Head of caudate nucleus (tissue), 42 donors: ENCODE data around the gene LRP11.
A peak's percentile ranks its signal among the peaks of the same experiment; 100 is the strongest.

ENCODE experiments used
- DNase-seq, 42 donors: peaks; one replicate each; pipeline versions ENCODE4 v3.0.0 to v3.0.0-alpha.2; 2020 to 2021; ENCODE audit warnings: mixed read lengths in 7 of 42
- intact Hi-C: fragments of 100-400 bp; cut with DNase I; formaldehyde crosslinking; loops from one replicate; pipeline ENCODE4 v1.15.0; 2022

LRP11 gene

DNA sequence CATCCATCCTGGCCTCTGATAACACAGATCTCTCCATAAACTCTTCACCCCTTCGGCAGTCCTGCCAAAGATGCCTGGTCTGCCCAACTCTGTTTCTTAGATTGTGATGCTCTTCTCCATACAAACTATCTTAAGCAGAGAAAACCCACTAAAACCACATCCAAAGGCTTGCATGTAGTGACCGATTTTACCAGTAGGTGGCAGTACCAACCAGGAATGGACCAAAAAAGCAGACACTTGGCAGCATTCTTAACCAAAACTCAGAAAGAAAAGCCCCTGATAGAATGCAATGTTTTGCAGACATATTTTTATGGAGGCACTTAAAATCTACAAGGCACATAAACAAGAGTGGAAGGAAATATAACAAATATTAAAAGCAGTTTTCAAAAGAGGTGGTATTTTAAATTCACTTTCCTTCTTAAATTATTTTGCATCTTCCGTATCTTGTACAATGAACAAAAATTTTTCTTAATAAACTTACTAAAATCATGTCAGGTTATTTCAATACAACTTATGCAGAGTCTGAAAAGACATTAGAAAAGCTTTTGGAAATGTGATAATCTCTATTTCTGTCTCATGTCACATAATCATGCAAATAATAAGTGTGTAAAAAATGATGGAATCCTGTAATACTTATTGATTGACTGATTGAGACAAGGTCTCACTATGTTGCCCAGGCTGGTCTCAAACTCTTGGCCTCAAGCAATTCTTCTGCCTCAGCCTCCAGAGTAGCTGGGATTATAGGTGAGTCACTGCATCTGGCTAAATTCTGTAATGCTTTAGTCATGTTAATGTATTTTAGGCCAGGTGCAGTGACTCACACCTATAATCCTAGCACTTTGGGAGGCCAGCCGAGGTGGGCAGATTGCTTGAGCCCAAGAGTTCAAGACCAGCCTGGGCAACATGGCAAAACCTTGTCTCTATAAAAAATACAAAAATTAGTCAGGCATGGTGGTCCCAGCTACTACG lies 29.4 kb downstream of the LRP11 start:
- DNase-seq, result peak in 37 of 42 donors; percentile 14 to 91 (median 72)
- intact Hi-C loops, result loop anchor here (5.0 to 10.0 kb wide), 4 partner anchors 33 to 180 kb away; partner anchors contain the start of gene RAET1G

DNA sequence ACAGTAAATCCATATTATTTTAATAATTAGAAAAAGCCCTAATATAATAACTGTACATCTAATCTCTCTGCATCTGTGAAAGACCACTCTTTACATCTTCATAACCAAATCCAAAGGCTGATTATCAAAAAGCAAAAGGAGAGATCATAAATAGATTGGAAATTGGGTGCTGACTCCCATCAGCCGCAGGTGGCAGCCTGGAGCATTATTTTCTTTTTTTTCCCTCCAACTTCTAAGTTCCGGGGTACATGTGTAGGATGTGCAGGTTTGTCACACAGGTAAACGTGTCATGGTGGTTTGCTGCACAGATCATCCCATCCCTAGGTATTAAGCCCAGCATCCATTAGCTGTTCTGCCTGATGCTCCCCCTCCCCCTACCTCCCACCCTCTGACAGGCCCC lies 30.5 kb downstream of the LRP11 start:
- intact Hi-C loops, result loop anchor here (5.0 to 10.0 kb wide), 4 partner anchors 34 to 181 kb away; partner anchors contain the start of gene RAET1G
- no peak for DNase-seq

DNA sequence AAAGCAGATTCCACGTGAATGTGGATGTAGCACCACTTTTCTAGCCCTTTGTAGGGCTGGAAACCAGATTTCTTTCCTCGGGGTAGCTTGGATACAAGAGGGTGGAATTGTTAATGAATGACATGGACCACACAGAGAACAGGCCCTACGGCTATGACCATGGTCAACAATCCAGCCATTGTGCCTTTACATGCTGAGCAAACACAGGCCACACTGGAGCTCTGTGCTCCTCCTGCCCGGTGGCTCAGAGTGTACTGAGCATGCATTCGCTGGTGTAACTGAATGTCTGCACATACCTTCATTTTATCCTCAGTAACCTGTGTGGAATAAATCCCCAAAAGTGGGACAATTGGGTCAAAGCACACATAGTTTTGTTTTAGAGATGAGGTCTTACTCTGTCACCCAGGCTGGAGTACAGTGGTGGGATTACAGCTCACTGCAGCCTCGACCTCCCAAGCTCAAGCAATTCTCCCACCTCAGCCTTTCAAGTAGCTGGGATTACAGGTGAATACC lies 32.8 kb downstream of the LRP11 start:
- intact Hi-C loops, result loop anchor here (5.0 to 10.0 kb wide), 4 partner anchors 36 to 183 kb away; partner anchors contain the start of gene RAET1G
- DNase-seq, result peak; percentile 10 to 85 (median 67)

DNA sequence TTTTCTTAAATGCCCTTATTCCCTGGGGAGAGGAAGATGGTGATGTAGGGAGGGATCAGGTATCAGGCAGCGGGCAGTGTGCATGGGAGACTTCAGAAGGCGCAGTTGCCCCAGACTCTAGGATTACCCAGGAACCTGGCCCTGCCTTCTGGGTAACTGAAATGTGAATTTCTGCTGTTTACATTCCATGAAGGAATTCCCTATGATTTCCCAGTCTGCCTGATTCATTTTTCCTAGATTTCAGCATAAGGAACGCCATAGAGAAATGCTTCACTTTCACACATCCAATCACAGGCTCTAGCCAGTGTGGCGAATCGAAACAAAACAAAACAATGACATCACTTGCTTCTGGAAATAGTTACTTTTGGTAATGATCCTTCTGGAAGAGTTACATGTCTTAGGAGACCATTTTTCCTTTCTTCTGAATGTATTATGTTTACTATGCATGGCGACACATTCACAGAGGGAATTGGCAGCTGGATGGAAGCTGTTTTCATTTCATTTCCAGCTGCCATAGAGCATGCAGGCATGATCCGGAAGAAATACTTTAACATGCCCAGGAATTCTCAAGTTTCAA lies 33.3 kb downstream of the LRP11 start:
- peak in 2 of 42 donors; percentile 35 to 39 for DNase-seq
- intact Hi-C loops, result loop anchor here (5.0 to 10.0 kb wide), 4 partner anchors 36 to 184 kb away; partner anchors contain the start of gene RAET1G

DNA sequence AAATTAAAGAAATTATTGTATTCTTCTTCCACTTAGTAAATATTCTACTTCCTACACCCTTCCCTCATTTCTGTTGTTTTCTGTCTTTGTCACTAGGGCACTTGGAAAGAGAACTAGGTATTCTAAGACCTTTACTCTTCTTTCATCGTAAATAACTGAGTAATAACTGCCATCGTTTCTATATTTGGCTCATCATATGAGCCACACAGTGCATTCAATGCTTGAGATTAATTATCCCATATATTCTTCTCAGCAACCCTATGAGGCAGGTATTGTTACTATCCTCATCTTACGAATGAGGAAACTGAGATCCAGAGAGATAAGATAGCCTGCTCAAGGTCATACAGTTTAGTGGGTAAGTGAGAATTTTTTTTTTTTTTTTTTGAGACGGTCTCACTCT lies 38.9 kb downstream of the LRP11 start:
- no peak for DNase-seq
- intact Hi-C loops, result no loop called here

DNA sequence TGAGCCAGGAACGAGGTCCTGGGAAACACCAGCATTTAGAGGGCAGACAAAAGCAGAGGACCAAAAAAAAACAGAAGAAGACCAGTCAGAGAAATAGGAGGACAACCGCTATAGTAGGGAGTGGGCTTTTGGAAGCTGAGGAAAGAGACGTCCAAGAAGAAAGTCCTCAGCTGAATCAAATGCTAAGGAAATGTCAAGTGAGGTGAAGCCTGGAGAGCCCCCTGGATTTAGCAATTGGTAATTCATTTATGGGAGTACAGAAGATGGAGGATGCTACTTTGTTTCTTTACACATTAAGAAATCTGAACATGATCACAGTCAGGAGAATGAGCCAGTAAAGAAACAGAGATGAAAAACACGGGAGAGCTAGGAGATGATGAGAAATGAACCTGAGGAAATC lies 41.1 kb downstream of the LRP11 start:
- intact Hi-C loops, result no loop called here

DNA sequence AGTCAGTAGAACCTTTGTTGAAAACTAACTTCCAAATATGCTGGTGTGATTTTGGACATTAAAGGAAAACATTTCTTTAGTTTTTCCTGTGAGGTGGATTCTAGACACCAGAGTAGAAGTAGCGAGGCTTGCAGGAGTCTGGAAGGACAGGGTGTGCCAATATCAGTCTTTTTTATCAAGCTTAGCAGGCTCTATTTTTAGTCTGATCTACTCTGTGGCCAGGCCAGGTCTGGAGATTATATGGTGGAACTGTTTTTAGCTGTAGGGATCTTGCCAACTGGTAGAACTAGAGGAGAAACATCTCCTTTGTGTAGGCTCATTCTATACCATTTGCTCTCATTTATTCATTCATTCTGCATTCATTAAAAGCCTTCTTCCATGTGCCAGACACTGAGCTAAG lies 42.7 kb downstream of the LRP11 start:
- intact Hi-C loops, result no loop called here
- no peak for DNase-seq

More for the DNA sequence above, 41.1 kb downstream of the LRP11 start:
- DNase-seq, result no peak

DNA sequence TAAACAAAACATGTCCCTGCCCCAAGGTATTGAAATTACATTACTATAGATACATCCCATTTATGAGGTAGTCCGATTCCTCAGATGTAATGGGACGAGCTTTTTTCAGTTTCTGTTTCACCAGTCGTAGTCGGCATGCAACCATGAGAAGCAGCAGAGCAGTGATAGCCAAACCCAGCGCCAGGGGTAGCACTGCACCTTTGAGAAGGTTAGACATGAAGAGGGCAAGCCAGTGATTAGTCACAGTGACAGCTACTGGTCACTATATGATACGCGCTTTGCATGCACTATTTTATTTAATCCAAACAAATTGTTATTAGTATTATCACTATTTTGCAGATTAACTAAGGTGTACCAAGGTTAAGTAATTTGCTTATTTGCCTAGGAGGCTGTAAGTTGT lies 43.7 kb downstream of the LRP11 start:
- intact Hi-C loops, result no loop called here
- no peak for DNase-seq

DNA sequence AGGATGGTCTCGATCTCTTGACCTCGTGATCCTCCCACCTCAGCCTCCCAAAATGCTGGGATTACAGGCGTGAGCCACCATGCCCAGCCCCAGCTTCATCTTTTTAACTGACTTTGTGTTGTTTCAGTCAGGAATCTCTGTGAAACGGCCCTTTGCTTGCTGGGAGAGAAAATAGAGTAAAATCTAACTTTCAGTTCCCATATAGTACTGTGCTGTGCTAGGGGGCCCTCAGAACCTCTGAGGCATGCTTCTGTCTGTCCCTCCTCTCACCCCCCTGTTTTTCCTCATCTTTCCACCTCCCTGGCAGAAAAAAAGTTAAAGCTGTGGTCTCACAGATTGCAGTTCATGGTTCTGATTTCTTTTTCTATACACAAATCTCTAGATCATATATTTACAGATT lies 48.4 kb downstream of the LRP11 start:
- intact Hi-C loops, result no loop called here
- no peak for DNase-seq

DNA sequence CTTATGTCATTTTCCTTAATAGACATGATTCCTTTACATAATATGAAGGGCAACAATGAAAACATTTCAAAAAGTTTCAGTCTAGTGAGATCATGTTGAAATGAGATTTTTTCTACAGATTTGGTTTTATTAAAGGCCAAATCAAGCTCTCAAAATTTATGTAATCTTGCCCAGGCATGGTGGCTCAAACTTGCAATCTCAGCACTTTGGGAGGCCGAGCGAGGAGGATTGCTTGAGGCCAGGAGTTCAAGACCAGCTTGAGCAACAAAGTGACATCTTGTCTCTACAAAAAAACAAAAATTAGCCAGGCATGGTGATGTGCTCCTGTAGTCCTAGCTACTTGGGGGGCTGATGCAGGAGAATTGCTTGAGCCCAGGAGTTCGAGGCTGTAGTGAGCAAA lies 50.8 kb downstream of the LRP11 start:
- intact Hi-C loops, result no loop called here

DNA sequence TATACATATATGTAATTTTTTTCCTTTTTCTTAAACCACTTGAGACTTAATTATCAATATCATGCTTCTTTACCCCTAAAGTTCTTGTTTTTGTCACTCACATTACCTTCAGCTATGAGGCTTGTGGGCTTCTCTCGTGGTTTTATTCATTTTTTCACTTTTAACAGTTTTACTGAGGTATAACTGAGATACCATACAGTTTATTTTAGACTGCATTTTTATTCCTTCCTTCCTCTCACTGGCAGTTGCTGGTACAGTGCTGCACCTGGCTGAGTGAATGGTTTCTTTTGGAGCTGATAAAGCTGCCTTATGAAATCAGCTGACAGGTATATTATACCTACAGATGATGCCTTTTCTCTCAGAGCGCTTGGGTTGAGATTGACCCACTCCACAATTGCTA lies 54.4 kb downstream of the LRP11 start:
- intact Hi-C loops, result no loop called here
- DNase-seq, result no peak

More for the DNA sequence above, 50.8 kb downstream of the LRP11 start:
- DNase-seq, result no peak

DNA sequence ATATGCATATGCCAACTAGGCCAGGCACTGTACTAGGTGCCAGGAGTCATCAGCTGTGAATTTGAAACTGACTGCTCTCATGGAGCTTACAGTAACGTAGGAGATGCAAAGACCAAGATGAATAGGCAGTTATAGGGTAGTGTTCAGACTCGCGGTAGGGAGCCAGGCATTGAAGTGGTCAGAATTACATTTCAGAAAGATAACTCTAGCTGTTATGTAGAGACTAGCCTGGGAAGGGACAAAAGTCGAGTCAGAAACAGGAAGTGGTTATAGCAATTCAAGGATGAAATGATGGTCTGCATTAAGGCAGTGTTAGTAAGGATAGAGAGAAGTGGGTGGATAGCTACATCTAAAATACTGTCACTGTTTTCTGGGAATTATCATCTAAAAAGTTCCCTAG lies 58.0 kb downstream of the LRP11 start:
- no peak for DNase-seq
- intact Hi-C loops, result no loop called here

DNA sequence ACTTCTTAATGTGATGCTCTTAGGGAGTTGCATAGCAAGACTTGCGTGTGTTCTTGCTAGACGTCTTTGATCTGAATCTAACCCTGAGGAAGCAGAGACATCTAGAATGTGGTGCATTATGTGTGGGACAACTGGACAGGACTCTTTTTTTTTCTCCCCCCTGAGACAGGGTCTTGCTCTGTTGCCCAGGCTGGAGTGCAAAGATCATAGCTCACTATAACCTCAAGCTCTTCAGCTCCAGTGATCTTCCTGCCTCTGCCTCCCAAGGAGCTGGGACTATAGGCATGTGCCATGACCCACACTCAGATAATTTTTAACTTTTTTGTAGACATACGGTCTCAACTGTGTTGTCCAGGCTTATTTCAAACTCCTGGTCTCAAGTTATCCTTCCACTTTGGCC lies 80.6 kb downstream of the LRP11 start:
- no peak for DNase-seq
- intact Hi-C loops, result no loop called here

DNA sequence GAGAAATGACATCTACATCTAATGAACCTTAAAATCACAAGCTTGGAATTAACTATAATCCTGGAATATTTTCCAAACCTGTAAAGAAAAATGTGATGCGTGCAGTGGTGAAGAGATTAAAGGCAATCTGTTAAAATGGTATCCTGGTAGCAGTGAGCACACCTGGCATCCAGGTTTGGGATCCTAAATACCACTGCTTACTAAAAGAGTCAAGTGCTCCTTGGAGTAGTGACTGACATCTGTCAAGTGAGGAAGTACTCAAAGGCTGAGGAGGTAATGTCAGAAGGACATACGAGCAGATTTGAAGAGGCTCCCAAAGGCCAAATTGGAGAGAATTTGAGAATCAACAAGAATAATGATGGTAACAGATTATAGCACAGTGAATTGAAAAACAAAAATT lies 81.8 kb downstream of the LRP11 start:
- intact Hi-C loops, result no loop called here

DNA sequence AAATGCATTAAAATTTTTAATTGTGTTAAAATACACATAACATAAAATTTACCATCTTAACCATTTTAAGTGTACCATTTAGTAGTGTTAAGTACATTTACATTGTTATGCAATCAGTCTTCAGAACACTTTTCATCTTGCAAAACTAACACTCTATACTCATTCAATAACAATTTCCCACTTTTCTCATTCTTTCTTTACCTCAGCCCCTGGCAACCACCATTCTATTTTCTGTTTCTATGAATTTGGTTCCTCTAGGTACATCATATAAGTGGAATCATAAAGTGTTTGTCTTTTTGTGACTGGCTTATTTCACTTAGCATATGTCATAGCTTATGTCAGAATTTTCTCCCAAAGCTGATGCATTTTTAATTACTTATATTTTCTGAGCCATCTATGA lies 82.4 kb downstream of the LRP11 start:
- no peak for DNase-seq
- intact Hi-C loops, result no loop called here

More for the DNA sequence above, 81.8 kb downstream of the LRP11 start:
- no peak for DNase-seq

DNA sequence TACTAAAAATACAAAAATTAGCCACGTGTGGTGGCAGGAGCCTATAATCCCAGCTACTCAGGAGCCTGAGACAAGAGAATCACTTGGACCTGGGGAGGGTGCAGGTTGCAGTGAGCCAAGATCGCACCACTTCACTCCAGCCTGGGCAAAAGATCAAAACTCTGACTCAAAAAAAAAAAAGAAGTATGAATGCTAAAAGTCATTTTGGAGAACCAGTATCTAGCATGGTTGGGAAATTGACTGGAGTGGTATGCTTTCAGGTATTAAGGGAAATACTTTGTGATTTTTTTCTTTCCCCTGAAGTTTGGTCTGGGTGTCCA lies 84.6 kb downstream of the LRP11 start:
- intact Hi-C loops, result no loop called here
- no peak for DNase-seq

DNA sequence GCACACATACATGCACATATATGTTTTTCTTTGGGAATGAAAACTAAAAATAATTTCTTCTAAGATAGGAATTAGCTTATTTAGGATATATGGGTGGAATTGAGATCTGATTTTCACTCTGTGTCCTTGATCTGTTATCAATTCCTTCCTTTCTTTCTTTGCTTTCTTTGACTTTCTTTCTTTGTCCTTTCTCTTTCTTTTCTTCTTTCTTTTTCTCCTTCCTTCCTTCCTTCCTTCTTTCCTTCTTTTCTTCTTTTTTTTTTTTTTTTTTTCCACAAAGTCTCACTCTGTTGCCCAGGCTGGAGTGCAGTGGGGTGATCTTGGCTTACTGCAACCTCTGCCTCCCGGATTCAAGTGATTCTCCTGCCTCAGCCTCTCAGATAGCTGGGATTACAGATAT lies 86.5 kb downstream of the LRP11 start:
- no peak for DNase-seq
- intact Hi-C loops, result no loop called here

DNA sequence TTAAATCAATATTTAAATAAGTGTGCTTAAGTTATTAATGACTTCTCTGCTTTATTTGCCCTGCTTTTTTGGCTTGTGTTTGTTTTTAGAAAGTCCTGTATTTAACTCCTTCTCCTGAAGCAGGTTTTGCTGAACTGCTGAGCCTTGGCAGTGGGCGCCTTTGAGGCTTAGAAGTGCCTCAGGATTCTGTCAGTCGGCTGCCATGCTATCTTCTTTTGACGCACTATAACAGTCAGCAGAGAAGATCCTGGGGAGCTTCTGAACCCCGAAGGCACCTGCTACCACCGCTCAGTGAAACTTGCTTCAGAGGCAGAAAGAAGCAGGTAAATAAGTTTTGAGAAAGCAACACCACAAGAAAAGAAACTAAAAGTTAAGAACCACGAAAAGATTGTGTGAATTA lies 92.2 kb downstream of the LRP11 start:
- intact Hi-C loops, result no loop called here
- no peak for DNase-seq

DNA sequence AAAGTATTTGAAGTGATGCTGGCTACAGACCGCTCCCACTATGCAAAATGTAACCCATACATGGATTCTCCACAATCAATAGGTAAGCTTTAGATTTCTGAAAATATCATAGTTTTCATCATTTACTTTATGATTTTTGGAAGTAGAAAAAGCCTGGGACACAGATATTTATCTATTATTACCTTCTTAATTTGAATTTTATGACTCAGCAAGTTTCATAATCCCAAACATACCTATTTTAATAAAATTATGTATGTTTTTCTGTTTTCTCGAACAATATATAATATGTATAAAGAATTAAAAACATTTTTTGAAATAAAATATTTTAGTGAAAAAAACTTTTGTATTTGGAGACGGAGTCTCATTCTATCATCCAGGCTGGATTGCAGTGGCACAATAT lies 93.0 kb downstream of the LRP11 start:
- no peak for DNase-seq
- intact Hi-C loops, result no loop called here

DNA sequence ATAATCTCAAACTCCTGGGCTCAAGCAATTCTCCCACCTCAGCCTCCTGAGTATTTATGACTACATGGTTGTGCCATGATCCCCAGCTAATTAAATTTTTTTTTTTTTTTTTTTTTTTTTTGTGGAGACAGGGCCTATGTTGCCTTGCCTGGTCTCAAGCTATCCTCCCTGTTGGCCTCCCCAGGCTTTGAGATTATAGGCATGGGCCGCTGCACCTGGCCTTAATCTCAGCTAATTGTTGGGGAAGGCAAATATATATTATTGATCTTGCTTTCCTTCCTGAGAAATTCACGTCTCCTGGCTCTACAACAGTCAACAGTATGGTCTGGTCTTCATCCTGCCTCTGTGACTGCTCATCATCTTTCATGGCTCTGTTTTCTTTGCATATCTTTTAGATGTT lies 94.5 kb downstream of the LRP11 start:
- intact Hi-C loops, result no loop called here
- no peak for DNase-seq
